Measurements from ENCODE around the gene C3orf18. TPM values are rescaled to one million over a fixed set of nuclear protein-coding genes. Genes with fewer than 3 reads are reported as not detected.

The C3orf18 gene
- total RNA-seq, 2 donors from 2014 or later, result 7.8 to 19.0 TPM

GRCh38 chr3:50606596-50606995 lies 39.0 kb upstream of the C3orf18 start:
- no peaks in the 10 kb centered on the region for H3K27me3 ChIP-seq (replicated peaks; ENCODE audit: insufficient read depth)
- DNase-seq (ENCODE audit: low spot score) (no peak), ATAC-seq (ENCODE audit: insufficient number of reproducible peaks, low FRiP score, low read depth) (no peak)
- no peak for TF ChIP-seq CTCF (IDR thresholded peaks at IDR 0.05)
- no peaks in the 10 kb centered on the region for H3K9me3 ChIP-seq
- peak overlapping the region in 1 of 2 donors; percentile 2 for H3K27ac ChIP-seq
- H3K4me3 ChIP-seq, result no peak overlapping the region
- peaks cover 37 to 89% of the 10 kb centered on the region in 2 donors for H3K4me1 ChIP-seq (ENCODE audit: control insufficient read depth in 1 of 2, low read depth in 2 of 2)
- peaks cover 17% of the 10 kb centered on the region for H3K36me3 ChIP-seq

GRCh38 chr3:50605901-50606326 lies 38.4 kb upstream of the C3orf18 start:
- ATAC-seq (ENCODE audit: insufficient number of reproducible peaks, low FRiP score, low read depth) (no peak), DNase-seq (ENCODE audit: low spot score) (no peak)
- TF ChIP-seq CTCF (IDR thresholded peaks at IDR 0.05), result no peak
- H3K9me3 ChIP-seq, result no peaks in the 10 kb centered on the region
- peaks cover 41 to 91% of the 10 kb centered on the region in 2 donors for H3K4me1 ChIP-seq (ENCODE audit: control insufficient read depth in 1 of 2, low read depth in 2 of 2)
- no peak overlapping the region for H3K4me3 ChIP-seq
- peak overlapping the region; percentile 39 to 55 for H3K27ac ChIP-seq
- H3K27me3 ChIP-seq (replicated peaks; ENCODE audit: insufficient read depth), result no peaks in the 10 kb centered on the region
- H3K36me3 ChIP-seq, result peaks cover 17% of the 10 kb centered on the region

GRCh38 chr3:50604628-50605588 lies 37.4 kb upstream of the C3orf18 start:
- Histone ChIP-seq H3K36me3 (peaks cover 17% of the 10 kb centered on the region), H3K27me3 (replicated peaks; ENCODE audit: insufficient read depth) (no peaks in the 10 kb centered on the region), H3K9me3 (no peaks in the 10 kb centered on the region), H3K4me3 (no peak overlapping the region), H3K4me1 (ENCODE audit: control insufficient read depth in 1 of 2, low read depth in 2 of 2) (peaks cover 38 to 91% of the 10 kb centered on the region in 2 donors), H3K27ac (peak overlapping the region; percentile 39 to 99)
- ATAC-seq (ENCODE audit: insufficient number of reproducible peaks, low FRiP score, low read depth), result no peak
- no peak for DNase-seq (ENCODE audit: low spot score)
- TF ChIP-seq CTCF (IDR thresholded peaks at IDR 0.05), result no peak

- no peaks in the 10 kb centered on the region for H3K27me3 ChIP-seq (replicated peaks; ENCODE audit: insufficient read depth)
- peaks cover 30 to 89% of the 10 kb centered on the region in 2 donors for H3K4me1 ChIP-seq (ENCODE audit: control insufficient read depth in 1 of 2, low read depth in 2 of 2)
- ATAC-seq (ENCODE audit: insufficient number of reproducible peaks, low FRiP score, low read depth) (no peak), DNase-seq (ENCODE audit: low spot score) (no peak)
- H3K9me3 ChIP-seq, result no peaks in the 10 kb centered on the region
- TF ChIP-seq CTCF (IDR thresholded peaks at IDR 0.05), result no peak
- H3K36me3 ChIP-seq, result peaks cover 17% of the 10 kb centered on the region
- peak overlapping the region; percentile 39 to 99 for H3K27ac ChIP-seq
- no peak overlapping the region for H3K4me3 ChIP-seq
These were observed 36.6 kb upstream of the C3orf18 start for GRCh38 chr3:50604110-50604621.

All from thoracic aorta (tissue), 2 donors.